HPDE6-E6E7 (cell line): ENCODE results near the gene FAM98C.
"Not testable (repeated sequence)": the region's sequence is repeated elsewhere in the genome, so short reads cannot be mapped to it uniquely, and the experiment has no call there.

Source experiments
- DNase-seq: peaks from one replicate; pipeline ENCODE4 v3.0.0; 2011; ENCODE audit warnings: missing footprints; ENCODE audit errors: extremely low spot score

Gene FAM98C

DNA sequence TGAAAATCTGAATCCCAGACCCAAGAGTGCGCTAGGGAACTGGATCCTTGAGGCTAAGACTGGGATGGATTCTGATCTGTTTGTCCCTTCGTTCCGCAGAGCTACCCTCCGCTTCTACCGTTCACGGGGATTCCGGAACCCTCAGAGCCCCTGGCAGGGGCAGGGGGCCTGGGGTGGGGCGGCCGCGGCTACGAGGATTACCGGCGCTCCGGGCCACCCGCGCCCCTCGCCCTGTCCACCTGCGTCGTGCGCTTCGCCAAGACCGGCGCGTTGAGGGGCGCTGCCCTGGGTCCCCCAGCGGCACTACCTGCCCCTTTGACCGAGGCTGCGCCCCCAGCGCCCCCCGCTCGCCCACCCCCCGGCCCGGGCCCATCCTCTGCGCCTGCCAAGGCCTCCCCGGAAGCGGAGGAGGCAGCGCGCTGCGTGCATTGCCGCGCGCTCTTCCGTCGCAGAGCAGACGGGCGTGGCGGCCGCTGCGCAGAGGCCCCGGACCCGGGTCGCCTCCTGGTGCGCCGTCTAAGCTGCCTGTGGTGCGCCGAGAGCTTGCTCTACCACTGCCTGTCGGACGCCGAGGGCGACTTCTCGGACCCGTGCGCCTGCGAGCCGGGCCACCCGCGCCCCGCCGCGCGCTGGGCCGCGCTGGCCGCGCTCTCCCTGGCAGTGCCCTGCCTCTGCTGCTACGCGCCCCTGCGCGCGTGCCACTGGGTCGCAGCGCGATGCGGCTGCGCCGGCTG lies 7.3 kb upstream of the FAM98C start:
- DNase-seq, result no peak

DNA sequence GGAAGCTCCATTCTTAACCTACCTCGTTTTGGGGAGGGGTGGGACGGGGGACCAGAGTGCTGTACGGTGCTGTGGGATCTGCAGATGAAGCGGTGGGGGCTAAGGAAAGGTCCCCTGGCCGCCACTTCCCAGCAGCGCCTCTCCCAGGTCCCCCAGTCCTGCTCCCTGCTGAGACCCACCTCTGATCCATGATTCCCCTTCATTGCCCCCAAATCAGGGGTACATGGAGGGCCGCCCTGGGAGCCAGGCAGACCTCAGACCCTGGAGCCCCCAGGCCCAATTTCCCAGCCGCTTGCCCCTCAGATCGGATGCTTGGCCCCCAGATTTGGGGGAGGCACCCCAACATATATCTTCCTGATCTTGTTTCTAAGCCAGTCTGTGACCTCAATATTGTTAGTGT lies 3.8 kb upstream of the FAM98C start:
- DNase-seq, result no peak

DNA sequence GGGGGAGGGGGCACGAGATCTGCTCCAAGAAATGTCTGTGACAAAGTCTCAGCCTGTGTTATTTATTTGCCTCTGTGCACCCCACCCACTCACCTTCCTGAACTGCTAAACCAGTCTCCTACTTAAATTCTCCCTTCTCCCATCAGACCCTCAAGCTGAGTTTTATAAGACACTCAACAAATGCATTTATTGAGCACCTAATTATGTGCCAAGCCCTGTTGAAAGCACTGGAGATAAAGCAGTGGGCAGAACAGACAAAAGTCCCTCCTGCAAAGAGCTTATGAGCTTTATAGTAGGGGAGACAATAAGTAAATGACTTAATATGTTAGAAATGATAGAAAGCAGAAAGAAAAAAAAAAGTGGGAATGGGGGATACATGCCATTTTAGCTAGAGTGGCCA lies 3.4 kb upstream of the FAM98C start:
- no peak for DNase-seq

DNA sequence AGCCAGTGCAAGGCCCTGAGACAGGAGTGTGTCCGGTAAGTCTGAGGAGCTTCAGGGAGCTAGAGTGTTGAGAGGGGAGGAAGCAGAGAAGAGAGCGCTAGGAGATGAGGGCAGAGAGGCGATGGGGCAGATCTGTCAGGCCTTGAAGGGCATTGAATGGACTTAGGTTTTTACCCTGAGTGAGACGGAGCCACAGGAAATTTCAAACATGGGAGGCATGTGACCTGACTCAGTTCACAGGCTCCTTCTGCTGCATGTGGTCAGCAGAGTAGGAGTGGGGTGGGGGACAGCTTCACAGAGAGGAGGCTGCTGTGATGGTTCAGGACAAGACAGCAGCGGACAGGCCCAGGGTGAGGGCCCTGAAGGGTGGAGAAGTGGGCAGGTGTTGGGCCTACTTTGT lies 2.5 kb upstream of the FAM98C start:
- DNase-seq, result no peak

DNA sequence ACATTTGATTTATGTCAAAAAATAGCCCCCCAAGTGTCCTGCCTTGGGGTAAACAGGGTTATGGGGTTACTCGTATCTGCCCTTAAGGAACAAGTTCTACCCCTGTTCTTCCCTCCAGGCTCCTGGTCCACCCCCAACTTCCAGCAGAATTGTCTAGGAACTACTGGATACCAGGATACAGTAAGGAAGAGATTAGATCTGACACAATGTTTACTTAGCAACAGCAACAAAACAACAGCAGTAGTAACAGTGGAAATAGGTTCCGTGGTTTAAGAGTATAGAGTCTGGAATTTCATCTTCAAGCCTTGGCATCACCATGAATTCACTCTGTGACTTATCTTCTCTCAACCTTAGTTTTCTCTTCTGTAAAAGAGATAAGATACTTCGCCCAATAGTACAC lies 1.7 kb upstream of the FAM98C start:
- no peak for DNase-seq

DNA sequence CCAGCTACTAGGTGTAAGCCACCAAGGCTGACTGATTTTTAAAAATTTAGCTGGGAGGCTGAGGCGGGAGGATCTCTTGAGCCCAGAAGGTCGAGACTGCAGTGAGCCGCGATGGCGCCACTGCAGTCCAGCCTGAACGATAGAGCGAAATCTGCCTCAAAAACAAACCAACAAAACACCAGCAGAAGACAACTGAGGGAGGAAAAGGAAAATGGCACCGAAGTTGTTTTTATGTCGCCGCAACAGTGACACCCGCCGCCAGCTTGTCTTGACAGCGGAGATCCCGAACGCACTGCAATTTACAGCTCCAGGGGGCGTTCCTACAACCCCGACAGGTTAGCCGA lies 298 bp upstream of the FAM98C start:
- no peak for DNase-seq

DNA sequence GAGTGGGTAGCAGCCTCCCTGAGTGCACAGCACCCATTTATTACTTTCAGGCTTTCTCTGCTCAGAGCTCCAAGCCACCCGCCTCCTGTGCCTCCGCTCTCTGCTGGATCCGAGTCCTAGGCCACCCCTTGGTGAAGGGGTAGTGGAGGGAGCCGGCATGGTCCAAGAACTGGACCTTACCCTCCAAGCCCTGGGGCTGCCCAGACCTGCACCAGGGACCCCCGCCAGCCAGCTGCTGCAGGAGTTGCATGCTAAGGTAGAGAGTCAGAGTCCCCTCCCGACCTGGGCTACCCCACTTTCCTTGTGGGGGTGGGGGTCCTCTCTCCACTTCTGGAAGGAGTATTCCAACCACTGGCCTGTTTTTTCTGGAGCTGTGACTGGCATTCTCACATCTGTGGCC lies 2.0 kb downstream of the FAM98C start:
- DNase-seq, result no peak

DNA sequence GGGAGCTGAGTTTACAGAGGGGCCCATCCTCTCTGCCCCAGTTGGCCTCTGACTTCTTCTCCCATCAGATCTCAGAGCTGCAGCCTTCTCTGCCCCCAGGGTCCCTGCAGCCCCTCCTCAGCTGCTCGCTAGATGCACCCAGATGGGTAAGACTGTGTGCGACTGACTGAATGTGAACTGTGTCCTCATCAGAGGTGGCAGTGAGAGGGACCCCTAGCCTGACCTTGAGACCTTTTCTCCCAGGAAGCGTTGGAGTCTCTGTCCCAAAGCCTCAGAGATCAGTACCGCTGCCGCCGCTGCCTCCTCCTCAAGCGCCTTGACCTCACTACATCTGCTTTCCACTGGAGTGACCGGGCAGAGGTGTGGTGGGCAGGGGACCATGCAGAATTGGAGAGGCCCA lies 2.4 kb downstream of the FAM98C start:
- no peak for DNase-seq

DNA sequence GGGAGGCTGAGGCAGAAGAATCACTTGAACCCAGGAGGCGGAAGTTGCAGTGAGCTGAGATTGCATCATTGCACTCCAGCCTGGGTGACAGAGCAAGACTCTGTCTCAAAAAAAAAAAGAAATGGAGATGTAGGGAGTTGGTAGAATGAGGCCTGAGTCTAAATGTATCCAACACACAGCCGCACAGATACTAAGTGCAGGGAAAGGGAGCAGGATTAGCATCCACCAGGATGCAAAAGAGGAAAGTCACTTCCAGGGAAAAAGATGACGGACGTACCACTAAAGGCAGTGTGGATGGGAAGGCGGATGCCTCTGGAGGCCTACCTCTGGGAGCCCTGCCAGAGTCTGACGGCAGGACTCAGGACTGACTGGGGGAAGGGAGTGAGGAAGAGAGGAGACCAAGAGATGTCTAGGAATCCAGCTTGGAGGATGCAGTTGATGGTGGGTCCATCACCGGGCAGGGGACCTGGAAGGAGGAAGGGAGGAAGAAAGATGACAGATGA lies 6.8 kb downstream of the FAM98C start:
- DNase-seq, result no peak

DNA sequence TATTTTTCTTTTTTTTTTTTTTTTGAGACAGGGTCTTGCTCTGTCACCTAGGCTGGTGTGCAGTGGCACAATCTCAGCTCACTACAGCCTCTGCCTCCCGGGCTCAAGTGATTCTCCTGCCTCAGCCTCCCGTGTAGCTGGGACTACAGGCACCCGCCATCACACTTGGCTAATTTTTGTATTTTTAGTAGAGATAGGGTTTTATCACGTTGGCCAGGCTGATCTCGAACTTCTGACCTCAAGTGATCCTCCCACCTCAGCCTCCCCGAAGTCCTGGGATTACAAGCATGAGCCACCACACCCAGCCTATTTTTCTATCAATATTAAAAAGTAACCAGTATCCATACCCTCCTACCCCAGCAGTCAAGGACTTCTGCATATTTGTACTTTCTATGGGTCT lies 7.5 kb downstream of the FAM98C start:
- DNase-seq, result not testable (repeated sequence)

DNA sequence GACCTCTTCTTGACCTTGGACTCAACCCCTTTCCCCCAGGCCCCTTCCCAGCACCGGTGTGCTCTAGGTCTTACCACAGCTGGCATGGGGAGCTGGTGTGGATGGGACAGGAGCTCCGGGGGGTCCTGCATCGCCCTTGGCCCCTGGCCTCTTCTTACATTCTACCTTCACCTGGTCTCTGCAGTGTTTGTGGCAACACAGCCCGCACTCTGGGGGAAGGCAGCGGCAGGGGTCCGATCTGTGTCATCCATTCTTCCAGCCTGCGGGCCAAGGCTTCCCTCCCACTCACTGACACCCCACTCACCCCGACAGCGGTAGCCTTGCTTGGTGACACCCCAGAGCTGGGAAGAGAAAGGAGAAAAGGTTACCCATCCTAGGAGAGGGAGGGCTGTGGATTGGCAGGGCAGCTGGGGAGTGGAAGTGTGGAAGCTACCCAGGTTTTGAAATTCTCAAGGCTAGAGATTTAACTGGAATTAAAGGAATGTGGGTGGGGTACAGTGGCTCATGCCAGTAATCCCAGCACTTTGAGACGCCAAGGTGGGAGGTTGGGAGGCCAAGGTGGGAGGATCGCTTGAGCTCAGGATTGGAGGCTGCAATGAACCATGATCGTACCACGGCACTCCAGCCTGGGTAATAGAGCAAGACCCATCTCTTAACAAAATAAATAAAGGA lies 8.3 kb downstream of the FAM98C start:
- DNase-seq, result no peak

DNA sequence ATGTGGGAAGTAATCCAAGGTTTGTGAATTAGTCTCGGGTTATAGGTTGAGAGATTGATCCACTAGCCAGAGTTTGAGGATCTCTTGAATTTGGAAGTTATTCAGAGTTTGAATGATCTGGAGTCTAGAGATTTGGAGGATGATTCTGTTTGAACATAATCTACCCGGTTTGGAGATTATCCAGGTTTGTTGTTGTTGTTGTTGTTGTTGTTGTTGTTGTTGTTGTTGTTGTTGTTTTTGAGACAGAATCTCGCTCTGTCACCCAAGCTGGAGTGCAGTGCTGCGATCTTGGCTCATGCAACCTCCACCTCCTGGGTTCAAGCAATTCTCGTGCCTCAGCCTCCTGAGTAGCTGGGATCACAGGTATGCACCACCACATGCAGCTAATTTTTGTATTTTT lies 9.0 kb downstream of the FAM98C start:
- DNase-seq, result not testable (repeated sequence)

DNA sequence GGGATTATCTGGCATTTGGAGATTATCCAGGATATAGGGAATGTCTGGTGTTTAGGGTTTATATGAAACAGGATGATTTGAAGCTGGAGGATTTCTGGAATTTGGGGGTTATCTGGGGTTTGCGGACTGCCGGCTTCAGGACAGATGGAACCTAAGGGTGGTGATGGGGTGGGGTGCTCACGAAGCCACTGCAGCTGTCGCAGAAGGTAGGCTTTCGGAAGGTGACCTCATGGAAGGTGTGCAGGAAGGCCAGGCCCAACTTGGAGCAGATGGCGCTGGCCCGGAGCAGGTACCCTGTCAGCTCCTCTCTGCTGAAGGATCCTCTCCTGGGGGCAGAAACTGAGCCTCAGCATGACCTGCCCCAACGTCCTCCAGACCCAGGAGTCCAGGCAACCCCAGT lies 9.6 kb downstream of the FAM98C start:
- no peak for DNase-seq

DNA sequence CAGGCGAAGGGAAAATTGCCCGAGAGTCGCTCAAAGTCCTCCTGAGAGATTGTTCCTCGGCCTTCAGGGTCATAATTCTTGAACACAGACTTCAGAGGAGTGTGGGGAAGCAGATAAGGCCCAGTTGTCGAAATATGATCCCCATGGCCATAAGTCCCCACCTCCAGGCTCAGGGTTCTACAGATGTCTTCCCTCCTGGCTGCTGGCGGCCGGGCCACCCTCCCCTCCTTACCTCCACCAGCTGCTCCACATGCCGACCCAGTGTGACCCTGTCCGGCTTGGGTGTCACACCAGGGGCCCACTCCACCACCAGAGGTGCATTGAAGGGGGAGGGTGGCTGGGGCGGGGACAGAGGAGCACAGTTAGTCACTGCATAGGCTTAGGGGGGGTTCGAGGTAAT lies 10.1 kb downstream of the FAM98C start:
- DNase-seq, result no peak

DNA sequence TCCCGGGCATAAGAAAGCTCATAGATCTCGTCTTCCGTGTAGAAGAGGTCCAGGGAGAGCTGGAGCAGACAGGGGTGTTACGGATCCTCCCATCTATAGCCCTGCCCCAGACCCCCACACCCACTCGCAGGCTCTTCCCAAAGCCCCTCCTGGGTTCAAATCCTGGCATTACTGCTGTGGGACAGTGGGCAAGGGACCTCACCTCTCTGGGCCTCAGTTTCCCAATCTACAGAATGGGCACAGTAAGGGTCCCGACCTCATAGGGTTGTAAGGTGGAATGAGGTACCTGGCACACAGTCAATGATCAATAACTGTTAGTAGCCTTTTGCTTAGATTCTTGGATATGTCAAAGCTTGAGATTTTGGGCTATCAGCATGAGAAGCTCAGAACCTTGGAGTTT lies 10.5 kb downstream of the FAM98C start:
- no peak for DNase-seq

DNA sequence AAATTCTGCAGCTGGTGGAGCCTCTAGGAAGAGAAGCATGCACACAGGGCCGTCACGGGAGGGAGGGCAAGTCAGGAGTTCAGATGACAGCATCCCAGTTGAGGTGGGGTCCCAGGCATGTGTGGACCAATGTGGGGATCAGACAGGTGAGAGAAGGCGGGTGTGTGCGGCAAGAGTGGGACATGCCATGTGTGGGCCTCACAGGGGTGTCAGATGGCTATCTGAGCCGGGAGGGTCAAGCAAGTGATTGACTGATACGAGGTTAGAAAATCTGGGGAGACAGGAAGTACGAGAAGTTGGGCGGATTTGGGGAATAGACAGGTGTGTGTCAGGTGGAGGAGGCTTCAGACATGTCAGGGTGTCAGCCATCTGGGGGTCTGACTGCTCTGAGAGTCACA lies 14.3 kb downstream of the FAM98C start:
- DNase-seq, result no peak

DNA sequence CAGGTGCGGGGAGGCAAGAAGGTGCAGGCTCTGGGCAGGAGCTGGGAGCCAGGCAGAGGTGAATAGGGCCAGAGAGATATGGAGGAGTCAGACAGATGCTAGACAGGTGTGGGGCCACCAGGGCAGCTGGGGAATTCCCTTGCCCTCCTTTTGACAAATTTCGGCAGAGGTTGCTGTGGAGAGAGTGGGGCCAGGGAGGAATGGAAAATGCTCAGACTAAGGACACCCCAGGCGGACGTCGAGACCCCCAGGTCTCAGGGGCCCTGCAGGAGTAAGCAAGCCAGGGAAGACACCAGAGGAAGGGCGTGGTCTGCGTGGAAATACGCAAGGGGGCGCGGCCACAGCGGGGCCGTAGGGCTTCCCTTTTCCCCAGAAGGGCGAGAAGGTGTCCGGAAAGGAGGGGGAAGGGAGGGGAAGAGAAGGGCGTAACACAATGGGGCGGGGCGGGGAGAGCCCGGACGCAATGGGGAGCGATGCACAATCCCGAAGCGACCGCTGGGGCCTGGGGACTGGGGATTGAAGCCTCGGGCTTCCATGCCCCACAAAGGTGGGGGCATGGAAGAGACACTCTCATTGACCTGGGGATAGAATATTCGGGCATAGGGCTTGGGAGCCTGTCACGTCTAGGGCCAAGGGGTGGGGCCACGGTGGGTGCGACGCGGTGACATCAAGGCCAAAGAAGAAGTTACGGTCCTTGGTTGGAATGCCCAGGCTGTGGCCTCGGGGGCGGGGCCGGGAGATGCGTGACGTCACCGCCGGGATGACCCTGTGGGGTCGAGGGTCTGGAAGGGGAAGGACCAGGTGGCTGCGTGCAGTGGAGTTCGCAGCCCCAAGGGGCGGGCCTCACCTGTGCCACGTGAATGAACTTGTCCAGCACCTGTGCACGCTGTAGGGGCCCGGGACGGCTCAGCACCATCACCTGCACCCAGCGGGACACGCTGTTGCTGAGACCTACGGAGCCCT lies 14.9 kb downstream of the FAM98C start:
- DNase-seq, result peak; percentile 35

DNA sequence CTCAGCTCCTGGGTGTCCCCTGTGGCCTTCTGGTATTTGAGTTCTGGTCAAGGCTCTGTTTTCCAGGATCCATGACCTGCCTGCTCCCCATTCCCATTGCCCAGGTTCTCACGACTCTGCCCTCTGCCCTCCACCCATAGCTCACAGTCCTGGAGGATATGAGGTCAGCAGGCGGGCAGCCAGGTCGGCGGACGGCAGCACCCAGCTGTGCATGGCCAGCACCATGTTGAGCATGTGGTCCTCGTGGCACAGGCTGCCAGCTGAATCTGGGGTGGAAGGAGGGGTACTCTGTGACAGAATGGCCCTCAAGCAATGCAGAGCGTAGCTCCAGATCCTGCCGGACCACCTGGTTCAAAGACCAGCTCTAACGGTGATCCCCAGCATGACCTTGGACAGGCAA lies 18.0 kb downstream of the FAM98C start:
- no peak for DNase-seq

DNA sequence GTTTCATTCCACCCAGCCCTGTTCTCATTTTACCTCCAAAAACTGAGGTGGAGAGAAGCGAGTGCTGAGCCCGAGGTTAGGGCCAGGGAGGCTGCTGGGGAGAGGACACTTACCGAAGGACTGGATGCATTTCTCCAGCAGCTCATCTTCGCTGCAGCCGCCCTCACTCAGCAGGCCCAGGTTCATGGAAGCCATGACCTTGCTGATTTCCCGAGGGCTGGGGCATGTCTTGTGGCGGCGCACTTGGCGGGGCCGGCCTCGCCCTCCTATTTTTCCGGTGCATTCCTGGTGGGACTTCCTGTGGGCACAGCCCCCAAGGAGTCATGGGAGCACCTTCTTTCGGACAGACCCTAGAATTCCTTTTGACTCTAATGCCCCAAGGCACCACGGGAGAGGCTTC lies 19.0 kb downstream of the FAM98C start:
- no peak for DNase-seq

DNA sequence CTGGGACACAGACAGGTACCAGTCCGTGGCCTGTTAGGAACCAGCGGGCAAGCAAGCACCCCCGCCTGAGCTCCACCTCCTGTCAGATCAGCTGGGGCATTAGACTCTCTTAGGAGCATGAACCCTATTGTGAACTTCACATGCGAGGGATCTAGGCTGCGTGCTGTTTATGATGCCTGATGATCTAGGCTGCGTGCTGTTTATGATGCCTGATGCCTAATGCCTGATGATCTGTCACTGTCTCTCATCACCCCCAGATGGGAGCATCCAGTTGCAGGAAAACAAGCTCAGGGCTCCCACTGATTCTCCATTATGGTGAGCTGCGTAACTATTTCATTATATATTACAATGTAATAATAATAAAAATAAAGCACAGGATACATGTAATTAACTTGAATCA lies 19.5 kb downstream of the FAM98C start:
- no peak for DNase-seq

DNA sequence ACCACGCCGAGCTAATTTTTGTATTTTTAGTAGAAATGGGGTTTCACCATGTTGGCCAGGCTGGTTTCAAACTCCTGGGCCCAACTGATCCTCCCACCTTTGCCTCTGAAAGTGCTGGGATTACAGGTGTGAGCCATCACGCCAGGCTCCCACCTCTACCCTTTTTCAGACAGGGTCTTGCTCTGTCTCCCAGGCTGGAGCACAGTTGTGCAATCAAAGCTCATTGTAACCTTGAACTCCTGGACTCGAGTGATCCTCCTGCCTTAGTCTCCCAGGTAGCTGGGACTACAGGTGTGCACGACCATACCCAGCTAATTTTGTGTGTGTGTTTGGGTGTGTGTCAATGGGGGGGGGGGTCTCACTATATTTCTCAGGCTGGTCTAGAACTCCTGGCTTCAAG lies 21.4 kb downstream of the FAM98C start:
- DNase-seq, result no peak

DNA sequence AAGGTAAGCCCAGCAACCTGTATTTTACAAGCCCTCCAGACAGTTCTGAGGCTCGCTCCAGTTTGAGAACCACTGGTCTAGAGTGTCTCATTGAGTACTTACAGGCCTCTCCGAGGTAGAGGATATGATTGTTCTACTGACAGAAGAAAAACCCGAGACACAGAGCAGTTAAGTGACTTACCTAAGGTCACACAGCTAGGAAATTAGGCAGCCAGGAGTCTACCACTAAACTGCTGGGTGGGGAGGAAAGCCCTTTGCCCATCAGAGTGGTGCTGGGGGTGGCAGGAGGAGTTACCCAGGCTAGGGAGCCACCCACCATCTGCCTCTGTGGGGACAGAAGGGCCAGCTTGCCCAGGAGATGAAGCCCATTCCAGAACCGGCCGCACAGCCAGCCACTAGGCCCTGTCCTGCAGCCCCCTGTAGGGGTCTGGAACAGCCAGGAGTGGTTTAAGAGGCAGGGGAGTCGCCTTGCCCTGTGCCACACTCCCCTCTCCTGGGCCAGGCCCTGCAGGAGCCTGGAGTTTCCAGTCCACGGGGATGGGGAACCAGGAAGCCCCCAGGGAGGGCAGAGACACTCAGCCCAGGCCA lies 22.4 kb downstream of the FAM98C start:
- no peak for DNase-seq
